HG03571 (cell line): ENCODE data around the gene GAS6.

Source experiments
- ATAC-seq: cut with Tn5 transposase; IDR thresholded peaks from one replicate; pipeline ENCODE4 v1.9.1; 2021; ENCODE audit not compliant: unreplicated experiment

Gene GAS6

GRCh38 chr13:113781571-113781970, 82.3 kb downstream of the GAS6 start:
- ATAC-seq = no peak

DNA sequence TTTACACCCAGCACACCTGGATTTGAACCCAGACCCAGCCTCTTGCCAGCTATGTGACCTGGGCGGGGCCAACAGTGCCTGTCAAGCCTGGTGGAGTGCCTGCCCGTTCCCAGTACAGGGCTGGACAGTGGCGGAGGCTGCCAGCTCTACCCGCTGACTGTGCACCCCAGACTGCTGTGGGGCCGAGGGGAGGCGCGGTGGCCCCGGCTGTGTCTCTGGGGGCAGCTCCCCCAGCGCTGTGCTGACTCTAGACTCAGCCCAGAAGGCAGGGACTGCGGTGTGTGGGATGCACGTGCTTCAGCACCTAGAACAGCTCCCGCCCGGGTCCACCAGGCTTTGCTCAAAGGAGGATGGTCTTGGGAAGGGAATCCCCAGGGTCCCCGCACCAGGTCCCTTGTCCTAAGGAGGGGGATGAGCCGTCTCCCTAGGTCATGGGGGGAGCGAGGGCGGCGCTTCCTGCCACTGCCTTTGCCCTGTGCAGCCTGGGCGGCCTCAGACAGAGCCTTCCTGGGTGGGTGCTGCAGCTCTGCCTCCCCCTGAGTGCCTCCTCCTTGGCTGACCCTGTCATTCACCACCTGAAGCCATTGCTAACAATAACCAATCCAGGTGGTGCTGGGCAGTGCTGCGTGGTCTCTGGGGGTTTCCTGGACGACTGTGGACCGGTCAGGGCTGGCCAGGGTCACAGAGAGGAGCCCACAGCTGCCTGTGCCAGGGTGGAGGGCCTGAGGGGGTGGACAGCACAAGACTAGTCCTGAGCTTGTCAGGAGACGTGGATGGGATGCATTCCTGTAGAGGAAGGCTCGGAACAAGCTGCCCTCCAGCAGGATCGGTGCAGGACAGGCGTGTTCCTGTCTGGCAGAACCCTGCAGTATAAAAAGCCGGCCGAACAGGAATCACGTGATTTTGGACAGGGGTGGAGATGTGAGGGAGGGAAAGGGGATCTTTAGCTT, 86.3 kb downstream of the GAS6 start:
- ATAC-seq = no peak

- ATAC-seq = no peak
These were observed 87.4 kb downstream of the GAS6 start for GRCh38 chr13:113776231-113777125.

- no peak for ATAC-seq
These were observed 88.3 kb downstream of the GAS6 start for GRCh38 chr13:113775451-113776145.

DNA sequence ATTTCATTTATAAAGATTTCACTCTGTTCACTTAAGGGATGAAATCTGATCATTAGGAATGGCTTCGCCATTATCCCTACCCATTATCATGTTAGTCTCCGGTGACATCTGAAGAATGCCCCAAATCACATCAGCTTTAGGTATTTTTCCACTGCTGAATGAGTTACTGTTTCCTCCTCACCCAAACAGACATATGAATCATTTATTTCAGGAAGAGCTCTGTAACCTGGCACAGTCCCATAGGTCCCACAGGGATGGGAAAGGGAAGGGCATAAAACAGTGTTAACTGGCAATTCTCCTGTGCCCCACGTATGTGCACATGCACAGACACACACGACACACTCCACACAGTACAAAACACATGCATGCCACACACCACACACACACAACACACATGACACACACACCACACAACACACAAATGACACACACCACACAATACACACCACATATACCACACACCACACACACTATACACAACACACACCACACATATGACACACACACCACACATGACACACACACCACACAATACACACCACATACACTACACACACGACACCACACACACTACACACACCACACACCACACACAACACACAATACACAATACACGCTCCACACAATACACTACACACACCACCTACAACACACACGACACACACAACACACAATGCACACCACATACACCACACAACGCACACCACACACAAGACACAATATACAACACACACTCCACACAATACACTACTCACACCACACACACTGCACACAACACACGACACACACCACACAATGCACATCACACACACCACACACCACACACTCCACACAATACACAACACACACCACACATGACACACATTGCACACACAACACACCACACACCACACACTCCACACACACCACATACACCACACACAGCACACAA, 89.4 kb downstream of the GAS6 start:
- no peak for ATAC-seq

- no peak for ATAC-seq
These were observed 92.1 kb downstream of the GAS6 start for GRCh38 chr13:113771709-113772331.

DNA sequence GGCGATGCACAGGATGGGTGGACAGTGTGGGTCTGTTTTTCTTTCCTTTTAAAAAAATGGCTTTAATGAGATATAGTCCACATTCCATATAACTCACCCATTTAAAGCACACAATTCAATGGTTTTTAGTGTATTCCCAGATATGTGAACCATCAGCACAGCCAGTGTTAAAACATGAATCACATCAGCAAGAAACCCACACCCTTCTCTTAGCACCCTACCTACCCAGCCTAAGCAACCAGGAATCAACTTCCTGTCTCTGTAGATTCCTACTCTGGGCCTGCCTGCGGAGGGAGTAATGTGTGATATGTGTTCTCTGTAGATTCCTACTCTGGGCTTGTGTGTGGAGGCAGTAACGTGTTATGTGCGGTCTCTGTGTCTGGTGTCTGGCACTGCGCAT, 92.9 kb downstream of the GAS6 start:
- no peak for ATAC-seq
